DMS114 treated with DMSO at 0.1 percent for 48 hours (cell line): ENCODE data around the gene SCN8A.
"Not testable (repeated sequence)": the region's sequence is repeated elsewhere in the genome, so short reads cannot be mapped to it uniquely, and the experiment has no call there.

ENCODE experiments used
- DNase-seq: peaks from one replicate; lab custom pipeline; 2025; ENCODE audit not compliant: unreplicated experiment; lab: John Stamatoyannopoulos, UW

Gene SCN8A

GRCh38 chr12:51760231-51760630, 169.2 kb downstream of the SCN8A start:
- no peak for DNase-seq

GRCh38 chr12:51763743-51764142, 172.7 kb downstream of the SCN8A start:
- DNase-seq = no peak

GRCh38 chr12:51766067-51766676, 175.1 kb downstream of the SCN8A start:
- DNase-seq = no peak

- no peak for DNase-seq
Measured at GRCh38 chr12:51771008-51771407, 180.0 kb downstream of the SCN8A start.

GRCh38 chr12:51773145-51773869, 182.3 kb downstream of the SCN8A start:
- no peak for DNase-seq

GRCh38 chr12:51774933-51775332, 183.9 kb downstream of the SCN8A start:
- no peak for DNase-seq

GRCh38 chr12:51777457-51777856, 186.4 kb downstream of the SCN8A start:
- DNase-seq = no peak

- DNase-seq = no peak
Measured at GRCh38 chr12:51777973-51778372, 186.9 kb downstream of the SCN8A start.

- no peak for DNase-seq
Measured at GRCh38 chr12:51779876-51780275, 188.8 kb downstream of the SCN8A start.

GRCh38 chr12:51784688-51785087, 193.7 kb downstream of the SCN8A start:
- no peak for DNase-seq

GRCh38 chr12:51785906-51786305, 194.9 kb downstream of the SCN8A start:
- no peak for DNase-seq

- no peak for DNase-seq
Measured at GRCh38 chr12:51788876-51789275, 197.8 kb downstream of the SCN8A start.

GRCh38 chr12:51792417-51792816, 201.4 kb downstream of the SCN8A start:
- no peak for DNase-seq

GRCh38 chr12:51793201-51793600, 202.2 kb downstream of the SCN8A start:
- no peak for DNase-seq

GRCh38 chr12:51797301-51797700, 206.3 kb downstream of the SCN8A start:
- no peak for DNase-seq

GRCh38 chr12:51798051-51798450, 207.0 kb downstream of the SCN8A start:
- not testable (repeated sequence) for DNase-seq

GRCh38 chr12:51798501-51798900, 207.5 kb downstream of the SCN8A start:
- no peak for DNase-seq

GRCh38 chr12:51801027-51801426, 210.0 kb downstream of the SCN8A start:
- no peak for DNase-seq

- no peak for DNase-seq
Measured at GRCh38 chr12:51806896-51807295, 215.9 kb downstream of the SCN8A start.

GRCh38 chr12:51809193-51809592, 218.2 kb downstream of the SCN8A start:
- no peak for DNase-seq

GRCh38 chr12:51811203-51812202, 220.5 kb downstream of the SCN8A start:
- no peak for DNase-seq

- no peak for DNase-seq
Measured at GRCh38 chr12:51812871-51813270, 221.8 kb downstream of the SCN8A start.
